ENCODE data around the gene GDPD1. TPM values are rescaled to one million over a fixed set of nuclear protein-coding genes. Genes with fewer than 3 reads are reported as not detected.

Gene GDPD1
- total and polyA plus RNA-seq, 2 donors (not counting 1 experiment from before 2014, with no cell fraction given): 0.95 to 2.7 TPM

DNA sequence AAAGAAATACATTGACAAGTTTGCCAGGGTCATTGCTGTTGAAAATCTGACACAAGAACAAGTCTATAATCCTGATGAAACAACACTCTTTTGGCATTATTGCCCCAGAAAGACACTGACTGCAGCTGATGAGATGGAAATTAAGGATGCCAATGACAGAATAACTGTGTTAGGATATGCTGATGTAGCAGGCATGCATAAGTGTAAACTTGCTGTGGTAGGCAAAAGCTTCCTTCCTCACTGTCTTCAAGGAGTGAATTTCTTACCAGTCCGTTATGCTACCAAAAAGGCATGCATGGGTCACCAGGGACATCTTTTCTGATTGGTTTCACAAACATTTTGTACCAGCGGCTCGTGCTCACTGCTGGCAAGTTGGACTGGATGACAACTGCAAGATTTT lies 10.5 kb downstream of the GDPD1 start:
- WGBS (ENCODE audit: insufficient coverage): 81% methylated on average over 3 of the region's 3 CpGs

DNA sequence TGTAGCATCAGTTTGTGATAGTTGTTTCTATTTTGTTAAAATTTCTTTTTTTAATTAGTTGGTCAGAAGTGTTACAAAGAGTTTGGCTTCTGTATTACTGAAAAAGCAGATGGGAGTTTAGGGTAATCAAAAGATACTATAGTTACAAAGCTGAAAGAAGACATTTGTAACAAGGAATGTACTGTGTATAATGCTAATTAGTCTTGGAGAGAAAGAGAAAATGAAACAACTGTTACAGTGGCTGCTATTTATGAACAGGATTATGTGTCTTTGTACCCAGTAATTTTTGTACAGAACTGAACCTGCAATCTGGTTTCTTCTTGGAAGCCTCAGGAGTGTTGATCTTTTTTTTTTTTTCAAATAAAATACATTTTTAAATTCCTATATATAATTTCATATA lies 14.3 kb downstream of the GDPD1 start:
- DNase-seq (no peak), ATAC-seq (ENCODE audit: low read depth) (no peak)
- no peaks in the 10 kb centered on the region for H3K9me3 Mint-ChIP-seq (ENCODE audit: insufficient read depth)
- no peaks in the 10 kb centered on the region for H3K27me3 Mint-ChIP-seq
- Histone ChIP-seq H4K20me1 (ENCODE audit: control insufficient read depth, insufficient read depth, low read length, poor library complexity, severe bottlenecking) (no peaks in the 10 kb centered on the region), H3K9ac (ENCODE audit: low read length) (no peak overlapping the region), H2AFZ (ENCODE audit: insufficient read depth, low read depth, low read length, poor library complexity, severe bottlenecking) (no peak overlapping the region), H3K27me3 (replicated peaks in 1 of 4; ENCODE audit: control extremely low read depth in 1 of 4, control insufficient read depth in 3 of 4, insufficient read depth in 4 of 4, low read length in 3 of 4) (no peaks in the 10 kb centered on the region), H3K27ac (ENCODE audit: low read length in 2 of 2) (no peak overlapping the region), H3K36me3 (replicated peaks in 1 of 2; ENCODE audit: control extremely low read depth in 1 of 2, control insufficient read depth in 1 of 2, extremely low read depth in 1 of 2, insufficient read depth in 2 of 2, low read length in 1 of 2) (no peaks in the 10 kb centered on the region), H3K4me2 (replicated peaks; ENCODE audit: low read depth, low read length, poor library complexity, severe bottlenecking) (no peak overlapping the region), H3K9me3 (ENCODE audit: control extremely low read depth in 1 of 3, control insufficient read depth in 2 of 3, insufficient read depth in 1 of 3, low read length in 2 of 3) (no peaks in the 10 kb centered on the region), H3K79me2 (ENCODE audit: control insufficient read depth, insufficient read depth, low read length) (no peaks in the 10 kb centered on the region), H3K4me3 (ENCODE audit: control extremely low read depth in 1 of 5, extremely low read depth in 1 of 5, insufficient read depth in 1 of 5, low read depth in 2 of 5, low read length in 4 of 5) (no peak overlapping the region), H3K4me1 (ENCODE audit: control insufficient read depth in 2 of 2, insufficient read depth in 2 of 2, low read length in 2 of 2) (no peaks in the 10 kb centered on the region)
- intact Hi-C loops (cut with micrococcal nuclease): no loop called here
- no peak overlapping the region for H3K4me3 Mint-ChIP-seq
- ChIA-PET CTCF (interaction anchor here (1.1 kb wide), 1 partner anchor 24 kb away, joined by 4 read pairs; the partner anchor contains the start of gene SMG8), POLR2A (no interaction called here)
- no peak for TF ChIP-seq EZH2 (IDR thresholded peaks at IDR 0.05; ENCODE audit: borderline replicate concordance, insufficient read depth, low read depth, low read length, poor library complexity, severe bottlenecking)
- H3K27ac Mint-ChIP-seq: no peak overlapping the region
- no peaks in the 10 kb centered on the region for H3K4me1 Mint-ChIP-seq

More for the DNA sequence above, 10.5 kb downstream of the GDPD1 start:
- Histone ChIP-seq H3K27ac (ENCODE audit: low read length in 2 of 2) (no peak overlapping the region), H3K4me1 (ENCODE audit: control insufficient read depth in 2 of 2, insufficient read depth in 2 of 2, low read length in 2 of 2) (no peaks in the 10 kb centered on the region), H3K9ac (ENCODE audit: low read length) (no peak overlapping the region), H2AFZ (ENCODE audit: insufficient read depth, low read depth, low read length, poor library complexity, severe bottlenecking) (no peak overlapping the region), H3K27me3 (replicated peaks in 1 of 4; ENCODE audit: control extremely low read depth in 1 of 4, control insufficient read depth in 3 of 4, insufficient read depth in 4 of 4, low read length in 3 of 4) (no peaks in the 10 kb centered on the region), H3K4me2 (replicated peaks; ENCODE audit: low read depth, low read length, poor library complexity, severe bottlenecking) (no peak overlapping the region), H3K4me3 (ENCODE audit: control extremely low read depth in 1 of 5, extremely low read depth in 1 of 5, insufficient read depth in 1 of 5, low read depth in 2 of 5, low read length in 4 of 5) (no peak overlapping the region), H4K20me1 (ENCODE audit: control insufficient read depth, insufficient read depth, low read length, poor library complexity, severe bottlenecking) (no peaks in the 10 kb centered on the region), H3K79me2 (ENCODE audit: control insufficient read depth, insufficient read depth, low read length) (no peaks in the 10 kb centered on the region), H3K9me3 (ENCODE audit: control extremely low read depth in 1 of 3, control insufficient read depth in 2 of 3, insufficient read depth in 1 of 3, low read length in 2 of 3) (no peaks in the 10 kb centered on the region), H3K36me3 (replicated peaks in 1 of 2; ENCODE audit: control extremely low read depth in 1 of 2, control insufficient read depth in 1 of 2, extremely low read depth in 1 of 2, insufficient read depth in 2 of 2, low read length in 1 of 2) (no peaks in the 10 kb centered on the region)
- Mint-ChIP-seq H3K4me3 (no peak overlapping the region), H3K27ac (no peak overlapping the region), H3K4me1 (no peaks in the 10 kb centered on the region), H3K27me3 (no peaks in the 10 kb centered on the region), H3K9me3 (ENCODE audit: insufficient read depth) (no peaks in the 10 kb centered on the region)
- DNase-seq (no peak), ATAC-seq (ENCODE audit: low read depth) (no peak)
- POLR2A ChIA-PET: no interaction called here
- TF ChIP-seq EZH2 (IDR thresholded peaks at IDR 0.05; ENCODE audit: borderline replicate concordance, insufficient read depth, low read depth, low read length, poor library complexity, severe bottlenecking): no peak
- TF ChIP-seq, protein P1, sequence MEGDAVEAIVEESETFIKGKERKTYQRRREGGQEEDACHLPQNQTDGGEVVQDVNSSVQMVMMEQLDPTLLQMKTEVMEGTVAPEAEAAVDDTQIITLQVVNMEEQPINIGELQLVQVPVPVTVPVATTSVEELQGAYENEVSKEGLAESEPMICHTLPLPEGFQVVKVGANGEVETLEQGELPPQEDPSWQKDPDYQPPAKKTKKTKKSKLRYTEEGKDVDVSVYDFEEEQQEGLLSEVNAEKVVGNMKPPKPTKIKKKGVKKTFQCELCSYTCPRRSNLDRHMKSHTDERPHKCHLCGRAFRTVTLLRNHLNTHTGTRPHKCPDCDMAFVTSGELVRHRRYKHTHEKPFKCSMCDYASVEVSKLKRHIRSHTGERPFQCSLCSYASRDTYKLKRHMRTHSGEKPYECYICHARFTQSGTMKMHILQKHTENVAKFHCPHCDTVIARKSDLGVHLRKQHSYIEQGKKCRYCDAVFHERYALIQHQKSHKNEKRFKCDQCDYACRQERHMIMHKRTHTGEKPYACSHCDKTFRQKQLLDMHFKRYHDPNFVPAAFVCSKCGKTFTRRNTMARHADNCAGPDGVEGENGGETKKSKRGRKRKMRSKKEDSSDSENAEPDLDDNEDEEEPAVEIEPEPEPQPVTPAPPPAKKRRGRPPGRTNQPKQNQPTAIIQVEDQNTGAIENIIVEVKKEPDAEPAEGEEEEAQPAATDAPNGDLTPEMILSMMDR (IDR thresholded peaks at IDR 0.05): no peak
- CTCF ChIA-PET: no interaction called here
- intact Hi-C loops (cut with micrococcal nuclease): no loop called here

Data from B cell (primary cell).